Spleen (tissue), 7 donors: Measurements from ENCODE around the gene ASZ1.

Experiments
- POLR2A ChIP-seq, 3 donors: fragments of 450-650 bp; IDR thresholded peaks; one replicate each; pipeline ENCODE4 v1.5.1; 2017; ENCODE audit warnings: antibody characterized with exemption in 3 of 3, mild to moderate bottlenecking in 1 of 3
- TF ChIP-seq, protein P1 (sequence below), 11 experiments: fragments of 200-600 bp in 7 of 11; fragments of 450-650 bp in 4 of 11; sonication (generic) in 4 of 11; IDR thresholded peaks in 8 of 11; conservative IDR thresholded peaks in 3 of 11; 1 replicate in 7 of 11; 2 replicates in 4 of 11; pipeline versions ENCODE4 v1.4.0 to v1.8.0; 2016 to 2021; ENCODE audit warnings: antibody characterized with exemption in 11 of 11, inconsistent platforms in 4 of 11, mild to moderate bottlenecking in 1 of 11
- donor health status: DM: no; HTN: no; CAD: no; lungs with moderate emphysema.
- donor health status: DM: no; HTN: no; CAD: no.
- donor health status: DM: no; HTN: no; CAD: no.

DNA sequence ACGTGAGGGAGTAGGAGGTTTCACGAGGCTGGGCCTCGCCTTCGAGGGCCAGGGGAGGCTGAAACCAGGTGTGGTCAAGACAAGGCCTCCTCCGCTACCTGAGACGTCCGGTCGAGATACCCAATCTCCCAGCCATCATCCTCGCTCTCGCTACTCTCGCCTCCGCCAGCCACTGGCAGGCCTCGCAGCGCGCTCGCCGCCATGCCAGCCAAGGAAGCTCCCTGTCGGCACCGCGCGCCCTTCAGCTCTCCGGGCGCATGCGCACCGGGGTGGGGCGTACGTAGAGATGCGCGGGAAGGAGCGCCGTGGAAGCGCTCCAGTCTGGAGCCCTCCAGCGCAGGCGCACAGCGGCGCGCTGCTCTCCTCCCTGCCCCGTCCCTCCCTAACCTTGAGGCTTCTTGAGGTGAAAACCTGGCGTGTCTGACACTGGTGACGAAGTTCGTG, at the start of gene ASZ1:
- TF ChIP-seq, protein P1, sequence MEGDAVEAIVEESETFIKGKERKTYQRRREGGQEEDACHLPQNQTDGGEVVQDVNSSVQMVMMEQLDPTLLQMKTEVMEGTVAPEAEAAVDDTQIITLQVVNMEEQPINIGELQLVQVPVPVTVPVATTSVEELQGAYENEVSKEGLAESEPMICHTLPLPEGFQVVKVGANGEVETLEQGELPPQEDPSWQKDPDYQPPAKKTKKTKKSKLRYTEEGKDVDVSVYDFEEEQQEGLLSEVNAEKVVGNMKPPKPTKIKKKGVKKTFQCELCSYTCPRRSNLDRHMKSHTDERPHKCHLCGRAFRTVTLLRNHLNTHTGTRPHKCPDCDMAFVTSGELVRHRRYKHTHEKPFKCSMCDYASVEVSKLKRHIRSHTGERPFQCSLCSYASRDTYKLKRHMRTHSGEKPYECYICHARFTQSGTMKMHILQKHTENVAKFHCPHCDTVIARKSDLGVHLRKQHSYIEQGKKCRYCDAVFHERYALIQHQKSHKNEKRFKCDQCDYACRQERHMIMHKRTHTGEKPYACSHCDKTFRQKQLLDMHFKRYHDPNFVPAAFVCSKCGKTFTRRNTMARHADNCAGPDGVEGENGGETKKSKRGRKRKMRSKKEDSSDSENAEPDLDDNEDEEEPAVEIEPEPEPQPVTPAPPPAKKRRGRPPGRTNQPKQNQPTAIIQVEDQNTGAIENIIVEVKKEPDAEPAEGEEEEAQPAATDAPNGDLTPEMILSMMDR (IDR thresholded peaks at IDR 0.05 in 8 of 11, conservative IDR thresholded peaks at IDR 0.05 in 3 of 11), result no peak
- no peak for TF ChIP-seq POLR2A (IDR thresholded peaks at IDR 0.05)
